ENCODE data around the gene SDHC.
A peak's percentile ranks its signal among the peaks of the same experiment; 100 is the strongest.
"Not testable (repeated sequence)": the region's sequence is repeated elsewhere in the genome, so short reads cannot be mapped to it uniquely, and the experiment has no call there.

Gene SDHC

GRCh38 chr1:161389158-161389557 is 75.0 kb downstream of the SDHC start:
- H3K27me3 Mint-ChIP-seq; H3K36me3 Mint-ChIP-seq (ENCODE audit: low read depth); H3K9me3 Mint-ChIP-seq: not testable (repeated sequence)
- Mint-ChIP-seq H3K27ac (peak overlapping the region; percentile 81), H3K4me3 (peak overlapping the region; percentile 84), H3K4me1 (ENCODE audit: low read depth) (peaks cover 46% of the 10 kb centered on the region)

GRCh38 chr1:161389691-161390558 is 75.7 kb downstream of the SDHC start:
- peaks cover 46% of the 10 kb centered on the region for H3K4me1 Mint-ChIP-seq (ENCODE audit: low read depth)
- H3K27ac Mint-ChIP-seq: peak overlapping the region; percentile 95
- no peaks in the 10 kb centered on the region for H3K36me3 Mint-ChIP-seq (ENCODE audit: low read depth)
- peak overlapping the region; percentile 84 for H3K4me3 Mint-ChIP-seq
- no peaks in the 10 kb centered on the region for H3K9me3 Mint-ChIP-seq
- H3K27me3 Mint-ChIP-seq: no peaks in the 10 kb centered on the region

- Mint-ChIP-seq H3K36me3 (ENCODE audit: low read depth) (no peaks in the 10 kb centered on the region), H3K27me3 (no peaks in the 10 kb centered on the region), H3K4me3 (peak overlapping the region; percentile 84)
These were observed 76.3 kb downstream of the SDHC start for GRCh38 chr1:161390559-161390858.

GRCh38 chr1:161391136-161391535 is 77.0 kb downstream of the SDHC start:
- H3K27ac Mint-ChIP-seq: peak overlapping the region; percentile 95
- not testable (repeated sequence) for H3K27me3 Mint-ChIP-seq; H3K9me3 Mint-ChIP-seq; H3K36me3 Mint-ChIP-seq (ENCODE audit: low read depth)
- peak overlapping the region; percentile 84 for H3K4me3 Mint-ChIP-seq
- H3K4me1 Mint-ChIP-seq (ENCODE audit: low read depth): peaks cover 45% of the 10 kb centered on the region

More at GRCh38 chr1:161390559-161390858, 76.3 kb downstream of the SDHC start:
- Mint-ChIP-seq H3K9me3 (no peaks in the 10 kb centered on the region), H3K27ac (peak overlapping the region; percentile 95), H3K4me1 (ENCODE audit: low read depth) (peaks cover 46% of the 10 kb centered on the region)

- H3K4me1 Mint-ChIP-seq (ENCODE audit: low read depth): peaks cover 40% of the 10 kb centered on the region
- peak overlapping the region; percentile 16 for H3K27ac Mint-ChIP-seq
- H3K27me3 Mint-ChIP-seq: no peaks in the 10 kb centered on the region
- no peak overlapping the region for H3K4me3 Mint-ChIP-seq
- H3K9me3 Mint-ChIP-seq: no peaks in the 10 kb centered on the region
- H3K36me3 Mint-ChIP-seq (ENCODE audit: low read depth): no peaks in the 10 kb centered on the region
These were observed 77.4 kb downstream of the SDHC start for GRCh38 chr1:161391611-161392010.

GRCh38 chr1:161393151-161393550 is 79.0 kb downstream of the SDHC start:
- H3K36me3 Mint-ChIP-seq (ENCODE audit: low read depth): no peaks in the 10 kb centered on the region
- H3K27me3 Mint-ChIP-seq: no peaks in the 10 kb centered on the region
- no peaks in the 10 kb centered on the region for H3K9me3 Mint-ChIP-seq
- no peak overlapping the region for H3K4me3 Mint-ChIP-seq
- H3K27ac Mint-ChIP-seq: no peak overlapping the region
- peaks cover 30% of the 10 kb centered on the region for H3K4me1 Mint-ChIP-seq (ENCODE audit: low read depth)

- H3K27me3 Mint-ChIP-seq; H3K27ac Mint-ChIP-seq; H3K9me3 Mint-ChIP-seq; H3K36me3 Mint-ChIP-seq (ENCODE audit: low read depth); H3K4me3 Mint-ChIP-seq: not testable (repeated sequence)
- H3K4me1 Mint-ChIP-seq (ENCODE audit: low read depth): peaks cover 44% of the 10 kb centered on the region
These were observed 82.9 kb downstream of the SDHC start for GRCh38 chr1:161397038-161397437.

- peaks cover 45% of the 10 kb centered on the region for H3K4me1 Mint-ChIP-seq (ENCODE audit: low read depth)
- H3K4me3 Mint-ChIP-seq: peak overlapping the region; percentile 98
- peak overlapping the region; percentile 100 for H3K27ac Mint-ChIP-seq
- peaks cover 7% of the 10 kb centered on the region for H3K27me3 Mint-ChIP-seq
- peaks cover 11% of the 10 kb centered on the region for H3K36me3 Mint-ChIP-seq (ENCODE audit: low read depth)
- peaks cover 6% of the 10 kb centered on the region for H3K9me3 Mint-ChIP-seq
These were observed 84.7 kb downstream of the SDHC start for GRCh38 chr1:161398900-161399256.

- H3K4me1 Mint-ChIP-seq (ENCODE audit: low read depth): peaks cover 49% of the 10 kb centered on the region
- H3K27me3 Mint-ChIP-seq: peaks cover 11% of the 10 kb centered on the region
- peak overlapping the region; percentile 98 for H3K4me3 Mint-ChIP-seq
- peaks cover 13% of the 10 kb centered on the region for H3K36me3 Mint-ChIP-seq (ENCODE audit: low read depth)
- H3K9me3 Mint-ChIP-seq: peaks cover 7% of the 10 kb centered on the region
- peak overlapping the region; percentile 100 for H3K27ac Mint-ChIP-seq
These were observed 85.2 kb downstream of the SDHC start for GRCh38 chr1:161399257-161399998.

GRCh38 chr1:161402446-161402845 is 88.3 kb downstream of the SDHC start:
- no peak overlapping the region for H3K4me3 Mint-ChIP-seq
- peaks cover 7% of the 10 kb centered on the region for H3K9me3 Mint-ChIP-seq
- peaks cover 13% of the 10 kb centered on the region for H3K36me3 Mint-ChIP-seq (ENCODE audit: low read depth)
- peaks cover 11% of the 10 kb centered on the region for H3K27me3 Mint-ChIP-seq
- H3K27ac Mint-ChIP-seq: no peak overlapping the region
- H3K4me1 Mint-ChIP-seq (ENCODE audit: low read depth): peaks cover 49% of the 10 kb centered on the region

- no peak overlapping the region for H3K4me3 Mint-ChIP-seq
- peaks cover 11% of the 10 kb centered on the region for H3K27me3 Mint-ChIP-seq
- peaks cover 7% of the 10 kb centered on the region for H3K9me3 Mint-ChIP-seq
- H3K27ac Mint-ChIP-seq: no peak overlapping the region
- peaks cover 38% of the 10 kb centered on the region for H3K4me1 Mint-ChIP-seq (ENCODE audit: low read depth)
- peaks cover 10% of the 10 kb centered on the region for H3K36me3 Mint-ChIP-seq (ENCODE audit: low read depth)
These were observed 89.9 kb downstream of the SDHC start for GRCh38 chr1:161404051-161404597.

GRCh38 chr1:161406551-161406950 is 92.4 kb downstream of the SDHC start:
- H3K9me3 Mint-ChIP-seq; H3K27ac Mint-ChIP-seq; H3K36me3 Mint-ChIP-seq (ENCODE audit: low read depth); H3K4me3 Mint-ChIP-seq: not testable (repeated sequence)
- peaks cover 11% of the 10 kb centered on the region for H3K27me3 Mint-ChIP-seq
- peaks cover 36% of the 10 kb centered on the region for H3K4me1 Mint-ChIP-seq (ENCODE audit: low read depth)

GRCh38 chr1:161407451-161407985 is 93.3 kb downstream of the SDHC start:
- Mint-ChIP-seq H3K27ac (no peak overlapping the region), H3K9me3 (peaks cover 4% of the 10 kb centered on the region), H3K4me3 (no peak overlapping the region), H3K27me3 (peaks cover 11% of the 10 kb centered on the region), H3K36me3 (ENCODE audit: low read depth) (peaks cover 5% of the 10 kb centered on the region), H3K4me1 (ENCODE audit: low read depth) (peaks cover 31% of the 10 kb centered on the region)

GRCh38 chr1:161408429-161409052 is 94.4 kb downstream of the SDHC start:
- H3K9me3 Mint-ChIP-seq: peaks cover 4% of the 10 kb centered on the region
- peaks cover 8% of the 10 kb centered on the region for H3K27me3 Mint-ChIP-seq
- H3K4me3 Mint-ChIP-seq: no peak overlapping the region
- peaks cover 26% of the 10 kb centered on the region for H3K4me1 Mint-ChIP-seq (ENCODE audit: low read depth)
- no peak overlapping the region for H3K27ac Mint-ChIP-seq
- peaks cover 5% of the 10 kb centered on the region for H3K36me3 Mint-ChIP-seq (ENCODE audit: low read depth)

Data from stimulated activated naive CD8-positive, alpha-beta T cell treated with anti-CD3 and anti-CD28 coated beads, Interleukin-15, Interleukin-2, amounts not matched to agents 100 ng/mL and 50 ng/mL, for 24 hours (primary cell).